Type B pancreatic cell (in vitro differentiated cells): ENCODE results near the gene B9D1. TPM values are rescaled to one million over a fixed set of nuclear protein-coding genes. Genes with fewer than 3 reads are reported as not detected.

Experiments
- DNase-seq: peaks from one replicate; pipeline ENCODE4 v3.0.0; 2021; ENCODE audit warnings: mixed read lengths; ENCODE audit not compliant: unreplicated experiment; ENCODE audit errors: extremely low spot score
- H3K27ac Mint-ChIP-seq: 2 replicates; pipeline ENCODE4 v1.8.0; 2021; ENCODE audit warnings: mild to moderate bottlenecking, mixed read lengths
- H3K27me3 Mint-ChIP-seq: 2 replicates; pipeline ENCODE4 v1.8.0; 2021; ENCODE audit warnings: mixed read lengths
- H3K36me3 Mint-ChIP-seq: 2 replicates; pipeline ENCODE4 v1.8.0; 2021; ENCODE audit warnings: mixed read lengths
- H3K4me1 Mint-ChIP-seq: one replicate; pipeline ENCODE4 v1.8.0; 2021; ENCODE audit warnings: mixed read lengths; ENCODE audit not compliant: unreplicated experiment
- H3K4me3 Mint-ChIP-seq: 2 replicates; pipeline ENCODE4 v1.8.0; 2021; ENCODE audit warnings: mild to moderate bottlenecking, mixed read lengths
- H3K9me3 Mint-ChIP-seq: 2 replicates; pipeline ENCODE4 v1.8.0; 2021; ENCODE audit warnings: mixed read lengths
- CTCF ChIP-seq: fragments of 200-600 bp; sonication (generic); conservative IDR thresholded peaks from 2 replicates; pipeline ENCODE4 v1.5.0; 2021; ENCODE audit warnings: antibody characterized with exemption, mild to moderate bottlenecking
- total RNA-seq: library from RNA; stranded (reverse); gene quantifications from 2 replicates; pipeline ENCODE4 v1.2.1, GENCODE V29; 2021; ENCODE audit warnings: low replicate concordance

Gene B9D1
- total RNA-seq, 1 donor from 2014 or later = 23.2 TPM

DNA sequence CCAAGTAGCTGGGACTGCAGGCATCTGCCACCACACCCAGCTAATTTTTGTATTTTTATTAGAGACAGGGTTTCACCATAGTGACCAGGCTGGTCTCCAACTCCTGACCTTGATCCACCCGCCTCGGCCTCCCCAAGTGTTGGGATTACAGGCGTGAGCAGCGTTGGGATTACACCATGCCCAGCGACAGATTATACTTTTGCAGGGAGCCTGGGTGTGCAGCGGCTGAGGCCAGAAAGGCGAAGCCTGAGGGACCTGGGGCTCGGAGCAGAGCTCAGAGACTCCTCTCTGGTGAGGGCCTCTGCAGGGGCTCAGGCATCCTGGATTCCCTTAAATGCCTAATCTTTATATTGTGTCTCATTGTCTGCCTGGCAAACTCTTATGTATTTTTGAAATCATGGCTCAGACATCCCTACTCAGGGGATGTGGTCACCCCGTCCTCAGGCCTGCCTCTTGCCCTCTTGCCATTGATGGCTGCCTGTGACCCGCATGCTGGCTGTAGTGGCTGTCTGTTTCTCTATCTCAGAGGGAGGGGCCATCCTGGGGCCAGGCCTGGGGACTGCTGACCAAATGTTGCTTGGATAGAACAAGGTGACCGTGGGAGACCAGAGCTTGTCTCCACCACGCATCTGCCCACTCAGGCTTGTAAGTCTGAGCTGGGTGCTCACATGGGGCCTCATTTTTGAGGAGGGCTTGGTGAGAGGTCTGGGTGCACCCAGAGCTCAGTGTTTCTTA, 42.6 kb downstream of the B9D1 start:
- Mint-ChIP-seq H3K27ac (no peak overlapping the region), H3K36me3 (peaks cover 31% of the 10 kb centered on the region), H3K9me3 (peaks cover under 1% of the 10 kb centered on the region), H3K4me3 (no peak overlapping the region), H3K27me3 (no peaks in the 10 kb centered on the region), H3K4me1 (peaks cover 19% of the 10 kb centered on the region)
- no peak for DNase-seq
- TF ChIP-seq CTCF = no peak

DNA sequence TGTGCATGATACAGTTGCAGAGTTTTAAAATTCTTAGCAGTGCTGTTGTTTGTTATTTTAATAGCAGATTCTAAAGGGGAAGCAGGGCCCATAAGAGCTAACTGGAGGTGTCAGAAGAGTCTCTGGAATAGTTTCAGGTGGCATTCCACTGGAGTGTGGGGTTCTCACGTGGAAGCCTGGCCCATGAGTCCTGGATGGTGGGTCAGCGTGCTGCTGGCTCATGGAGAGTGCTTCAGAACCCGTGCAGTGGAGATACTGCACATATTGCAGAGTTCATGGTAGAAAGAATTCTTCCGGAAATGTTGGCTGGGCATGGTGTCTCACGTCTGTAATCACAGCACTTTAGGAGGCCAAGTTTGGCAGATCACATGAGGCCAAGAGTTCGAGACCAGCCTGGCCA, 43.9 kb downstream of the B9D1 start:
- H3K4me3 Mint-ChIP-seq = no peak overlapping the region
- no peaks in the 10 kb centered on the region for H3K9me3 Mint-ChIP-seq
- H3K4me1 Mint-ChIP-seq = peaks cover 25% of the 10 kb centered on the region
- DNase-seq = no peak
- no peak for TF ChIP-seq CTCF
- peaks cover 27% of the 10 kb centered on the region for H3K36me3 Mint-ChIP-seq
- no peaks in the 10 kb centered on the region for H3K27me3 Mint-ChIP-seq
- H3K27ac Mint-ChIP-seq = no peak overlapping the region

GRCh38 chr17:19317359-19318095, 45.0 kb downstream of the B9D1 start:
- H3K27ac Mint-ChIP-seq = peak overlapping the region; percentile 80
- peak; percentile 44 for TF ChIP-seq CTCF
- H3K4me1 Mint-ChIP-seq = peaks cover 28% of the 10 kb centered on the region
- no peak for DNase-seq
- peaks cover 26% of the 10 kb centered on the region for H3K36me3 Mint-ChIP-seq
- H3K4me3 Mint-ChIP-seq = peak overlapping the region; percentile 67
- H3K9me3 Mint-ChIP-seq = no peaks in the 10 kb centered on the region
- H3K27me3 Mint-ChIP-seq = no peaks in the 10 kb centered on the region

DNA sequence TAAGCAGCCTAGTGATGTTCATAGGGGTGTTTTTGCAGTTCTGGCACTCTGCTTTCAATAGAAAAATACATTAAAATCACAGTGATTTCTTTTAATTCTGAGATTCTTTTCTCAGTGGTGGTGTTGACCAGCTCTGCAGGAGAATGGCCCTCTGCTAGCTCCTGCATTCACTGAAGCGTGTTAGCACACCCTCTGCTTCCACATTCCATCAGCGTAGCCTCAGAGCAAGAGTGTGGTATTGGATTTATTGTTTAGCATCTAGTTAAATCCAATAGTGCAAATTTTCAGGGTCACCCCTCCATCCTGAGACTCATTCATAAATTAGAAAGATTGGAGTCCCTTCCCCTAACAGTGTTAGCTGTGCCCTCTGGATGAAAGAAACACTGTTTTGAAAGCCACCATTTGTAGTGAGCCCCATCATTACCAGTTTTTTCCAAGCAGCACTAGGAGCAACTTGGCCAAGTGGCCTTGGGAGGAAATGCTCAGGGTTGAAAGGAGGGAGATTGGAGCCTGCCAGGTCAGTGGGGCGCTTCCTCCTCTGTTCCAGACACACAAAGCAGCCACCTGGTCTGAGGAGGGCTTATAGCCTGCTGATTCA, 45.7 kb downstream of the B9D1 start:
- H3K4me1 Mint-ChIP-seq = peaks cover 28% of the 10 kb centered on the region
- no peak for DNase-seq
- peak overlapping the region; percentile 67 for H3K4me3 Mint-ChIP-seq
- H3K36me3 Mint-ChIP-seq = peaks cover 25% of the 10 kb centered on the region
- no peaks in the 10 kb centered on the region for H3K27me3 Mint-ChIP-seq
- H3K9me3 Mint-ChIP-seq = no peaks in the 10 kb centered on the region
- no peak for TF ChIP-seq CTCF
- peak overlapping the region; percentile 80 for H3K27ac Mint-ChIP-seq

DNA sequence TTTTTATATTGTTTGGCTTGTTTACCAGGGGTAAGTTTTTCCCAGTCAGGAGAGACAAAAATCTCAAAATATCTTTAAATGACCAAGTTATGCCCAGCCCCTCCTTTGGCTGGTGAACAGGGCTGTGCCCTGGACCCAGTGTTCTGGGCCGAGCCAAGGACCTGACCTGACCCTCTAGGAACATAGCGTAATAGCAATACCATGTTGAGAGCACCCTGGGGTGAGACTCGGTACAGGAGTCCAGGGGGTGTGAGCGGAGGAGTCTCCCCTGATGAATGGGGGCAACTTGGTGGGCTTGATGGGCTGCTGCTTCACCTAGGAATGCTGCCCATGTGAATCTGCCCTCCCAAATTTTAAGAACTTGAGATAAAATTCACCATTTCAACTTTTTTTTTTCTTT, 47.4 kb downstream of the B9D1 start:
- Mint-ChIP-seq H3K4me1 (peaks cover 28% of the 10 kb centered on the region), H3K9me3 (no peaks in the 10 kb centered on the region), H3K27me3 (no peaks in the 10 kb centered on the region), H3K36me3 (peaks cover 16% of the 10 kb centered on the region), H3K4me3 (no peak overlapping the region), H3K27ac (peak overlapping the region; percentile 22)
- DNase-seq = no peak
- no peak for TF ChIP-seq CTCF
